Stimulated activated CD4-positive, alpha-beta T cell treated with anti-CD3 and anti-CD28 coated beads, Interleukin-4, amount 100 ng/mL, for 24 hours (primary cell): ENCODE measurements around the gene OR4X2.
"Not testable (repeated sequence)": the region's sequence is repeated elsewhere in the genome, so short reads cannot be mapped to it uniquely, and the experiment has no call there.

Experiments used
- DNase-seq: peaks from one replicate; pipeline ENCODE4 v3.0.0-alpha.2; 2020

OR4X2 gene

GRCh38 chr11:48244804-48245203, at the start of gene OR4X2:
Gene OR4X2 (plus strand): TSS chr11:48245104. CDS start chr11:48245104, 0 bp downstream.
- no peak for DNase-seq

- no peak for DNase-seq
These were observed 37.0 kb upstream of the OR4X2 start for GRCh38 chr11:48207881-48208280.

DNA sequence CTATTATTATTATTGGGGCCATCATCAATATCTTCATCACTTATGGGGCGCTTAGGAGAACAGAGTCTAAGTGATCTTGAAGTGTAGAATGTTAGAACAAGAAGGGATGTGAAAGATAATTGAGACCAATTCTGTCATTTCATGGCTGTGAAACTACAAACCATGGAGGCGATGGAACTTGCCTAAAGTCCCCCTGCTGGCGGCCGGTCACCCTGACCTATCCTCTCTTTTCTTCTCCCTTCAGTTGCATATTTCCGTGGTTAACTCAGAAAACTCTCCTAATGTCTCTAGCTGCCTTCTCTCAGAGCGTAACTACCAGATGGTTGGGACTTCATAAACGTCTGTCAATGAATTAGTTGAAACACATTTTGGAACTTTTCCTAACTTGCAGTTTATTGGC, 34.9 kb upstream of the OR4X2 start:
- DNase-seq: no peak

DNA sequence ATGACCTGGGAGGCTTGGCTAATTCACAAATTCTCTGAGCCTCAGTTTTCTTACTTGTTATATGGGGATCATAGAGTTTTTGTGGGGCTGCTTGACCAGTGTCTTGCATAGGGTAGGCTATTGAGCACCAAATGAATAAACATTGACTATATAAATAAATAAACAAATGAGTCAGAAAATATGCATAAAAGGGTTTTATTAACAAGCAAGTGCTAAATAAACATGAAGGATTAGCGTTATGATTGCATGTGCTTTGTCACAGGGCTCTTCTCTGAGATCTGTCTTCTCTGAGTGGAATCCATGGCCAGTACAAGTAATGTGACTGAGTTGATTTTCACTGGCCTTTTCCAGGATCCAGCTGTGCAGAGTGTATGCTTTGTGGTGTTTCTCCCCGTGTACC, 28.4 kb upstream of the OR4X2 start, which contains the start of gene OR4B1:
TSS of gene OR4B1 (plus strand) at position 301 of the 400 bp plus-strand sequence. CDS start at position 301, 0 bp downstream.
- no peak for DNase-seq

GRCh38 chr11:48228761-48229160, 16.1 kb upstream of the OR4X2 start:
- DNase-seq: no peak

DNA sequence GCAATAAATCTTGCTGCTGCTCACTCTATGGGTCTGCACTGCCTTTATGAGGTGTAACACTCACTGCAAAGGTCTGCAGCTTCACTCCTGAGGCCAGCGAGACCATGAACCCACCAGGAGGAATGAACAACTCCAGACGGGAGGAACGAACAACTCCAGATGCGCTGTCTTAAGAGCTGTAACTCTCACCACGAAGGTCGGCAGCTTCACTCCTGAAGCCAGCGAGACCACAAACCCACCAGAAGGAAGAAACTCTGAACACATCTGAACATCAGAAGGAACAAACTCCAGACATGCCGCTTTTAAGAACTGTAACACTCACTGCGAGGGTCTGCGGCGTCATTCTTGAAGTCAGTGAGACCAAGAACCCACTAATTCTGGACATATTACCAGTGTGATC, 14.8 kb upstream of the OR4X2 start:
- not testable (repeated sequence) for DNase-seq

DNA sequence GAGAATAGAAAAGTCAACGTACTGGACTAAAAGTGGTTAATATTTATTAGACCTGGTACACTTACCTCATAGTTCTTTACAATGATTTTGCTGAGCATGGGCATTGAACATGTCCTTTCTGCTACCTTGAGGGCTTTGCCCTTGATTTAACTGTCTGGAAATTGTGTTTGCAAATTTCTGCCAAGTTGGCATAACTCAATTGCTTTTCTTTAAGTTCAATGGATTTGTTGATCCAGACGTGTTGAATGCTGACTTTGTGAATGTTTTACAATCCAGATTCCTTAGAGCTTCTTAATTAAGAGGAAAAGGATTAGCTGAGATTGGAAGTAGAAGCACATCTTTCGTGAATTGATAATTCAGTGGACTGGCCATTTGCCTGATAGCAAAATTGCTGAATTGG, 7.2 kb upstream of the OR4X2 start:
- DNase-seq: no peak

DNA sequence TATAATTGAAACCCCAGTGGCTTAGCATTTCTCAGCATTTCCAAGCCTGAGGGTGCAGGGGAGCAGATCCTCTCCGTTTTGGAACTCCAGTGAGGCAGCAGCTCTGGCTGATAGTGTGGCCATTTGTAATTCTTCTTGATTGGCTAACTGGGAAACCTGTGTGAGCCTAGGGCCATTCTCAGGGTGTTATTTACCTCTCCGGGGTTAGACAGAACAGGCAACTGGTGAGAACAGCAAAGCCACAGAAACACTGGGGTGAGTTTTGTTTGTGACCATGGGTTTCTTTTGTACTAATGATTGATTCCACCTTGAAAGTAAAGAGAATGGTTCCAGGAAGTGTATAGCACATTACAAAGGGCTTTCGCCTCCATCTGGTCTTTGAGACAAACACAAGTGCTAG, 2.4 kb upstream of the OR4X2 start:
- no peak for DNase-seq

DNA sequence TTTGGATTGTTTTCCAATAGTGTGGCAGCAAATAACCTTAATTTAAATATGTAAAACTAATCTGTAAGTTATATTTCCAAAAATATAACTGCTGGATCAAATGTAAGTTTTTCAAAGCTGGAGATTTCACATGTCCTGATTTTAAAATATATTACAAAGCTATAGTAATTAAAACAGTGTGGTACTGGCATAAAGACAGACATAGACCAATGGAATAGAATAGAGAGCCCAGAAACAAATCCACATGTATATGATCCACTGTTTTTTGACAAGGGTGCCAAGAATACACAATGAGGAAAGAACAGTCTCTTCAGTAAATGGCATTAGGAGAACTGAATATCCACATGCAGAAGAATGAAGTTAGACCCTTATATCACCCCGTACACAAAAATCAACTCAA, 4.0 kb downstream of the OR4X2 start:
- DNase-seq: no peak

DNA sequence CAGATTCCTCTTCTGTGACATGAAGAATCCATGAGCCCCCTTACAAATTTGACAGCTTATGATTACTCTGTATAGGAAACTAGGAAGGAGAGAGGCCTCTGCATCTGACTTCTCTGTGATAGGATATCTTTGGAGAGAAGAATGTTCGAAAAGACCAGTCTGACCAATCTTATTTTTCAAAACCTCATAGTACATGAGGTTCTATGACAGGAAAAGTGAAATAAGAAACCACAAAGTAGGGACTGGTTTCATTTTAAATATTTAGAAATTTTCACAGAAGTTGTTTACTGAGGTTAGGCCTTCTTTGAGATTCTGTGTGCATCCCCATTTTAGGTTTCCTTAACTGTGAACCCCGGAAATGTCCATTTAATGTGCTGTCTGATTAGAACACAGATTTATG, 16.7 kb downstream of the OR4X2 start:
- no peak for DNase-seq

DNA sequence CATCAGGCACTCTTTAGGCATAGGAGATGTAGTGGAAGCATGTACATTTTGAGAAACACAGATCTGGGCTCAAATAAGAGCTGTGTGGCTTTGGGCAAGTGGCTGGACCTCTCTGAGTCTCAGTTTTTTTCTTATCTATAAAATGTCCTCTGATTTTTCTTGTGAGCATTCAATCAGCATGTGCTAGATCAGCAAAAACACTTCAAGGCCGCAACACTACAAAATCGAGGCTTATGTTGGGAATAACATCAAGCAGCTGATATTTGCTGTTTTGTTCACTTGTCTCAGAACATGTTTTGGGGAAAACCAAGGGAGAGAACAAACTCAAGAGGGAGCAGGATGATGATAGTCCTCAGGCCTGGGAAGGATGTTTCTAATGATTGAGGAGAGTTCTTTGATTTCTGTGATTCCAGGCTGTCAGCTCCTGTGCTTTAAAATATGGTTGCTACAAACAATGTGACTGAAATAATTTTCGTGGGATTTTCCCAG, 18.6 kb downstream of the OR4X2 start, which contains the start of gene OR4X1:
TSS of gene OR4X1 (plus strand) at position 439 of the 489 bp plus-strand sequence. CDS start at position 439, 0 bp downstream.
- no peak for DNase-seq

DNA sequence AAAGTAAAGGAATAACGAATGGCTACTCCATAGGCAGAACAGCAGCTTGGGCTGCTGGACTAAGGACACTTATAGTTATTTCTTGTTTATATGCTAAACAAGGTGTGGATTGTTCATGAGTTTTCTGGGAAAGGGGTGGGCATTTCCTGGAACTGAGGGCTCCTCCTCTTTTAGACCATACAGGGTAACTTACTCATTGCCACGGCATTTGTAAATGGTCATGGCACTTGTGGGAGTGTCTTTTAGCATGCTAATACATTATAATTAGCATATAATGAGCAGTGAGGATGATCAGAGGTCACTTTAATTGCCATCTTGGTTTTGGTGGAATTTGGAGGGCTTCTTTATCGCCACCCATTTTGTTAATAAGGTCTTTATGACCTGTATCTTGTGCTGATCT, 25.7 kb downstream of the OR4X2 start:
- DNase-seq: no peak

GRCh38 chr11:48272606-48273005, 27.7 kb downstream of the OR4X2 start:
- no peak for DNase-seq
